ENCODE data around the gene TST. TPM values are rescaled to one million over a fixed set of nuclear protein-coding genes. Genes with fewer than 3 reads are reported as not detected.

TST gene
- total and polyA plus RNA-seq, 2 of the 8 experiments (the other 6 are each of a cell fraction or from before 2014, with no cell fraction given) = 22.6 to 61.6 TPM

DNA sequence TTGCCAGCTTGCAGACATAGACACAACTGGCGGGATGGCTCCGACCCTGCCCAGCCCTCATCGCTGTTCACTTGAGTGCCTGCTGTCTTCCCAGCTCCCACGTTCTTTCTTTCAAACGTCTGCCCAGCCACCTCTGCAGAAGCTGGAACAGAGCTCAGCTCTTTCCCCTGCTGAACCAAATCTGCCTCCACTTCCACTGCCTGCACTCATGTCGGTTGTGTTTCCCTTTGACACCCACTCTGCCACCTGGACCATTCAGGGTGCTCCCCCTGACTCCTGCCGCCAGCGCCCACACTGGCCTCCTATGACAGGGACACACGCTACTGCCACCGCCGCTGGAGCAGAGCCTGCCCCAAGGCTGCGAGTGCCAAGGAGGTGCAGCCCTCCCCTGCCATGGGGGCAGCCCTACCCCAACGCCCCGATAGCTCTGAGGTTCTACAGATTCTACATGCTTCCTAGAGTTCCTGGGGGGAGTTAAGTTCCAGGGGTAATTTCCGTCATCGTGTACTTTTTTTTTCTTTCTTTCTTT is 37.9 kb downstream of the TST start:
- H2BK15ac ChIP-seq (ENCODE audit: low read length) = no peak overlapping the region
- H3K4me2 ChIP-seq (ENCODE audit: insufficient read depth in 1 of 2, low read depth in 2 of 2, low read length in 2 of 2) = no peak overlapping the region
- no peaks in the 10 kb centered on the region for H3K36me3 ChIP-seq (ENCODE audit: control insufficient read depth in 2 of 4, insufficient read depth in 4 of 4, low read length in 3 of 4)
- H3K18ac ChIP-seq (ENCODE audit: extremely low read depth, low read length) = no peak overlapping the region
- no peak overlapping the region for H3K27ac ChIP-seq (ENCODE audit: low read depth, low read length)
- no peaks in the 10 kb centered on the region; a peak in 2 of 7 replicates for H3K27me3 ChIP-seq (replicated peaks in 1 of 4; ENCODE audit: control insufficient read depth in 3 of 4, extremely low read depth in 1 of 4, insufficient read depth in 3 of 4, low read length in 3 of 4)
- H4K8ac ChIP-seq (ENCODE audit: extremely low read depth, insufficient read depth, low read length) = no peak overlapping the region
- CTCF ChIA-PET (ENCODE audit: partially characterized antibody) = interaction anchor here (0.8 to 11.4 kb wide), 14 partner anchors 15 to 279 kb away, joined by 3 to 96 read pairs (median 4); partner anchors contain the start of gene NCF4
- no peak overlapping the region for H3K4ac ChIP-seq (replicated peaks; ENCODE audit: insufficient read length, low read depth, low read length)
- no peak overlapping the region for H3K14ac ChIP-seq (ENCODE audit: insufficient read length)
- H4K5ac ChIP-seq (ENCODE audit: insufficient read length, low read depth, low read length) = no peak overlapping the region
- no peak overlapping the region for H2BK5ac ChIP-seq (ENCODE audit: low read depth, low read length)
- H3K23ac ChIP-seq (ENCODE audit: insufficient read length) = no peak overlapping the region
- H3K9ac ChIP-seq (replicated peaks in 1 of 4; ENCODE audit: extremely low read depth in 1 of 4, low read depth in 3 of 4, low read length in 3 of 4) = no peak overlapping the region
- no peak overlapping the region for H2BK20ac ChIP-seq (ENCODE audit: low read length)
- H3K79me1 ChIP-seq (ENCODE audit: low read depth, low read length) = no peaks in the 10 kb centered on the region
- no peaks in the 10 kb centered on the region for H3K79me2 ChIP-seq (ENCODE audit: control insufficient read depth in 1 of 2, insufficient read depth in 2 of 2, low read length in 2 of 2)
- WGBS, 2 experiments (ENCODE audit: extremely low coverage in 1 of 2, insufficient coverage in 1 of 2, insufficient read length in 1 of 2, insufficient replicate concordance in 2 of 2, low coverage in 1 of 2, low lambda C conversion rate in 2 of 2, missing lambda C conversion rate in 1 of 2) = 93% methylated on average over 15 of the region's 16 CpGs; no CpG with 5 or more reads in 1 of the 2 experiments
- H4K91ac ChIP-seq (replicated peaks; ENCODE audit: insufficient read length, low read length) = no peak overlapping the region
- H4K20me1 ChIP-seq (replicated peaks in 1 of 2; ENCODE audit: control insufficient read depth in 1 of 2, insufficient read depth in 2 of 2, low read length in 2 of 2) = no peaks in the 10 kb centered on the region
- peaks cover 9 to 10% of the 10 kb centered on the region in 2 experiments for H3K9me3 ChIP-seq (ENCODE audit: insufficient read depth in 2 of 2, low read depth in 1 of 2, low read length in 1 of 2)
- no peak overlapping the region for H2AK5ac ChIP-seq (ENCODE audit: low read depth, low read length)
- DNase-seq (ENCODE audit: low read depth in 1 of 2, low spot score in 2 of 2) = no peak
- no peak overlapping the region for H3K4me3 ChIP-seq (ENCODE audit: extremely low read depth in 1 of 4, insufficient read depth in 2 of 4, low read depth in 3 of 4, low read length in 4 of 4)
- FAIRE-seq = no peak
- TF ChIP-seq SP4 (IDR thresholded peaks at IDR 0.05; ENCODE audit: low read length) (no peak), RNF2 (IDR thresholded peaks at IDR 0.05; ENCODE audit: borderline replicate concordance, low read depth, low read length, missing control alignments, poor library complexity, severe bottlenecking) (no peak), CBX5 (IDR thresholded peaks at IDR 0.05; ENCODE audit: low read depth, low read length) (no peak), HDAC6 (IDR thresholded peaks at IDR 0.05; ENCODE audit: low read depth, low read length) (no peak), CTBP2 (IDR thresholded peaks at IDR 0.05; ENCODE audit: borderline replicate concordance, insufficient read depth, insufficient read length, low read length) (no peak)
- no peaks in the 10 kb centered on the region for H3K23me2 ChIP-seq (ENCODE audit: low read depth, low read length)
- no peak overlapping the region for H3K56ac ChIP-seq (replicated peaks; ENCODE audit: insufficient read length, low read depth, low read length)
- no peak overlapping the region for H2BK12ac ChIP-seq (ENCODE audit: low read depth, low read length)
- H2AFZ ChIP-seq (ENCODE audit: low read length) = peak overlapping the region; percentile 42; the same call in 1 of the 2 replicates
- H3K4me1 ChIP-seq (replicated peaks in 1 of 4; ENCODE audit: control insufficient read depth in 3 of 4, insufficient read depth in 4 of 4, low read length in 3 of 4) = no peaks in the 10 kb centered on the region; a peak in 1 of 7 replicates
- POLR2A ChIA-PET (ENCODE audit: partially characterized antibody) = no interaction called here
- H2BK120ac ChIP-seq (replicated peaks; ENCODE audit: low read depth, low read length) = no peak overlapping the region

All from H1 (cell line).